SU-DHL-6 (cell line): ENCODE measurements around the gene FAS.

Experiments used
- H2AFZ ChIP-seq: fragments of 200-600 bp; sonication (generic); 2 replicates; pipeline ENCODE4 v1.6.1; 2014; ENCODE audit warnings: low read depth, mild to moderate bottlenecking, moderate library complexity, mixed read lengths, antibody characterized with exemption, low read length; ENCODE audit not compliant: severe bottlenecking
- H3F3A ChIP-seq: fragments of 200-600 bp; shearing (Covaris generic); 2 replicates; pipeline ENCODE4 v1.6.0; 2016; ENCODE audit warnings: antibody characterized with exemption, mild to moderate bottlenecking; ENCODE audit not compliant: insufficient read depth
- H3K27ac ChIP-seq: fragments of 200-600 bp; sonication (generic); 2 replicates; pipeline ENCODE4 v1.5.1; 2016; ENCODE audit warnings: low read depth, mild to moderate bottlenecking, low read length, moderate library complexity, mixed read lengths
- H3K27me3 ChIP-seq: fragments of 200-600 bp; sonication (generic), shearing (Covaris generic); 2 replicates; pipeline ENCODE4 v1.6.0; 2014; ENCODE audit warnings: mild to moderate bottlenecking, low read length
- H3K36me3 ChIP-seq: fragments of 200-600 bp; sonication (generic); 2 replicates; pipeline ENCODE4 v1.6.1; 2014; ENCODE audit warnings: mild to moderate bottlenecking, low read length, mixed read lengths
- H3K4me2 ChIP-seq: fragments of 300-600, 200-600 bp; shearing (Covaris generic), sonication (generic); 2 replicates; pipeline ENCODE4 v1.6.0; 2014; ENCODE audit warnings: low read length, low read depth, mild to moderate bottlenecking; ENCODE audit not compliant: poor library complexity, severe bottlenecking
- H3K4me3 ChIP-seq: fragments of 200-600 bp; sonication (generic); 2 replicates; pipeline ENCODE4 v1.5.1; 2014; ENCODE audit warnings: antibody characterized with exemption, low read length, mild to moderate bottlenecking, mixed read lengths; ENCODE audit not compliant: insufficient read depth, poor library complexity, severe bottlenecking
- H3K79me2 ChIP-seq: fragments of 200-600 bp; sonication (generic); 2 replicates; pipeline ENCODE4 v1.6.1; 2014; ENCODE audit warnings: mild to moderate bottlenecking, low read length, moderate library complexity; ENCODE audit not compliant: insufficient read depth
- H3K9ac ChIP-seq: fragments of 200-600 bp; sonication (generic); 2 replicates; pipeline ENCODE4 v1.7.0; 2014; ENCODE audit warnings: mild to moderate bottlenecking, low read length
- H3K9me2 ChIP-seq: fragments of 200-600 bp; sonication (generic); replicated peaks from 2 replicates; pipeline ENCODE4 v1.6.1; 2014; ENCODE audit warnings: low read length; ENCODE audit not compliant: insufficient read depth
- H3K9me3 ChIP-seq: fragments of 200-600 bp; sonication (generic); 2 replicates; pipeline ENCODE4 v1.6.1; 2014; ENCODE audit warnings: low read length, mixed read lengths; ENCODE audit not compliant: insufficient read depth
- H4K20me1 ChIP-seq: fragments of 200-600 bp; sonication (generic); 2 replicates; pipeline ENCODE4 v1.6.1; 2014; ENCODE audit warnings: low read depth, mild to moderate bottlenecking, antibody characterized with exemption, low read length, moderate library complexity, mixed read lengths
- EZH2phosphoT487 ChIP-seq: fragments of 200-600 bp; sonication (generic), shearing (Covaris generic); conservative IDR thresholded peaks from 2 replicates; pipeline ENCODE4 v1.6.1; 2018; ENCODE audit warnings: mild to moderate bottlenecking, antibody characterized with exemption, low read length, moderate library complexity, mixed read lengths
- TF ChIP-seq, protein P1 (sequence below): fragments of 200-600 bp; sonication (generic); IDR thresholded peaks from one replicate; pipeline ENCODE4 v1.5.1; 2017; ENCODE audit warnings: antibody characterized with exemption, mild to moderate bottlenecking, low read length, moderate library complexity; ENCODE audit not compliant: insufficient read depth, poor library complexity, severe bottlenecking

The FAS gene

DNA sequence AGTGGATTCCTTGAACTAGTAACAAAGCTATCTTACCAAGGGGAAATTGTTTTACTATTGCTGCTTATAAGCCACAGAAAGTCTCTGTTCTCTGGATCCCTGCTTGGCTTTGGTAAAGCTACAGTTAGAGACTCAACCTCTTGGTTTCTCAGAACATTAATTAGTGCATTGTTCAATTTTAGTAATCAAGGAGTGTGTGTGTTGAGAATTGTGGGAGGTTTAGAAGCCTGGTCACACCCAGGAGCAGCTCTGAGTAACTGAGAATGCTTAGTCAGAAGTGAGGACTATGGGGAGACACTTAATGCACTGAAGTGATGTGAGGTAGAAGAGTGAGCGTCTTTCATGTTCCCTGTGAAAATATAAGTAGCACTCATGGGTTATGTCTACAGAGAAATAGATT lies 29.8 kb upstream of the FAS start:
- Histone ChIP-seq H3K4me2 (no peak overlapping the region), H3K27ac (no peak overlapping the region), H3K79me2 (no peaks in the 10 kb centered on the region), H3K4me3 (no peak overlapping the region), H3F3A (no peaks in the 10 kb centered on the region), H3K27me3 (no peaks in the 10 kb centered on the region), H3K9ac (no peak overlapping the region), H4K20me1 (no peaks in the 10 kb centered on the region), H2AFZ (no peak overlapping the region), H3K9me2 (no peaks in the 10 kb centered on the region), H3K36me3 (no peaks in the 10 kb centered on the region), H3K9me3 (no peaks in the 10 kb centered on the region)
- TF ChIP-seq EZH2phosphoT487, result no peak
- TF ChIP-seq, protein P1, sequence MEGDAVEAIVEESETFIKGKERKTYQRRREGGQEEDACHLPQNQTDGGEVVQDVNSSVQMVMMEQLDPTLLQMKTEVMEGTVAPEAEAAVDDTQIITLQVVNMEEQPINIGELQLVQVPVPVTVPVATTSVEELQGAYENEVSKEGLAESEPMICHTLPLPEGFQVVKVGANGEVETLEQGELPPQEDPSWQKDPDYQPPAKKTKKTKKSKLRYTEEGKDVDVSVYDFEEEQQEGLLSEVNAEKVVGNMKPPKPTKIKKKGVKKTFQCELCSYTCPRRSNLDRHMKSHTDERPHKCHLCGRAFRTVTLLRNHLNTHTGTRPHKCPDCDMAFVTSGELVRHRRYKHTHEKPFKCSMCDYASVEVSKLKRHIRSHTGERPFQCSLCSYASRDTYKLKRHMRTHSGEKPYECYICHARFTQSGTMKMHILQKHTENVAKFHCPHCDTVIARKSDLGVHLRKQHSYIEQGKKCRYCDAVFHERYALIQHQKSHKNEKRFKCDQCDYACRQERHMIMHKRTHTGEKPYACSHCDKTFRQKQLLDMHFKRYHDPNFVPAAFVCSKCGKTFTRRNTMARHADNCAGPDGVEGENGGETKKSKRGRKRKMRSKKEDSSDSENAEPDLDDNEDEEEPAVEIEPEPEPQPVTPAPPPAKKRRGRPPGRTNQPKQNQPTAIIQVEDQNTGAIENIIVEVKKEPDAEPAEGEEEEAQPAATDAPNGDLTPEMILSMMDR, result no peak

DNA sequence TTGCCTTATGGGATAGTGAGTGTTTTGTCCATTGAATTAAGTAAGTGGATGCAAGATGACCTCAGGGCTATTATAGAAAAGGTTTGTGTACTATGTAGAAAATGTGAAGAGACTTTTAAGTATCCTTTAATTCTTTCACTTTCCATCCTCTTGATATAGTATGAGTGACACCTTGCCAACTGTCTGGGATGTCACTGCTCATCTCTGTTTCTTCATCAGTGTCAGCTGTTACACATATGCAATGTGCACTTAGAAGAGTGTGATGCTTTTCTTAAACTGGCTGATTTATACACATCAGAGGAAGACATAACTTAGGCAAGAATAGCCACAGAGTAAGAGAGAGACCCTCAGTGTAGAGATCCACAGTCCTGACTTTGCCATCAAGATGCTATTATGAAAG lies 29.3 kb upstream of the FAS start:
- no peaks in the 10 kb centered on the region for H3K27me3 ChIP-seq
- no peaks in the 10 kb centered on the region for H3K9me3 ChIP-seq
- H2AFZ ChIP-seq, result no peak overlapping the region
- H3K79me2 ChIP-seq, result no peaks in the 10 kb centered on the region
- no peaks in the 10 kb centered on the region for H3K9me2 ChIP-seq
- H4K20me1 ChIP-seq, result no peaks in the 10 kb centered on the region
- H3F3A ChIP-seq, result no peaks in the 10 kb centered on the region
- TF ChIP-seq, protein P1, result no peak
- TF ChIP-seq EZH2phosphoT487, result no peak
- H3K4me3 ChIP-seq, result no peak overlapping the region
- H3K9ac ChIP-seq, result no peak overlapping the region
- H3K4me2 ChIP-seq, result no peak overlapping the region
- H3K36me3 ChIP-seq, result no peaks in the 10 kb centered on the region
- no peak overlapping the region for H3K27ac ChIP-seq

DNA sequence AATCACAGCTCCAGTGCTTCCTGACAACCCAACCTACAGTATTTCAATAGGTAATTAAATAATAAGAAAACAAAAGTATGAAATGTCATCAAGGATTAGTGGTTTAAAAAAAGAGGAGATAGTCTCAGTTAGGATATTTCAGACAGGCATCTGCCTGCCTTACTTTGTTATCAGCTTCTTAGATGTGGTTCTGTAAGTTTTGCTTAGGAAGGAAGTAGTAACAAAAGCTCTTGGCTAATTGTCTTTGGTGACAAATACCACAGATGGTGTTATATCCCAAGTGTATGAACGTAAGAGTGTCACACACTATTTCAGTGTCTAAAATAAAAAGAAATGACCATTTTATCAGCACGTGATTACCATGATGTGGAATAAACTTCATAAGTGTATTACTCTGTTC lies 28.3 kb upstream of the FAS start:
- Histone ChIP-seq H3K36me3 (no peaks in the 10 kb centered on the region), H3K9me3 (no peaks in the 10 kb centered on the region), H2AFZ (no peak overlapping the region), H3F3A (no peaks in the 10 kb centered on the region), H3K27ac (no peak overlapping the region), H3K9ac (no peak overlapping the region), H4K20me1 (no peaks in the 10 kb centered on the region), H3K4me3 (no peak overlapping the region), H3K27me3 (no peaks in the 10 kb centered on the region), H3K4me2 (no peak overlapping the region), H3K9me2 (no peaks in the 10 kb centered on the region), H3K79me2 (no peaks in the 10 kb centered on the region)
- TF ChIP-seq, protein P1, result no peak
- no peak for TF ChIP-seq EZH2phosphoT487

DNA sequence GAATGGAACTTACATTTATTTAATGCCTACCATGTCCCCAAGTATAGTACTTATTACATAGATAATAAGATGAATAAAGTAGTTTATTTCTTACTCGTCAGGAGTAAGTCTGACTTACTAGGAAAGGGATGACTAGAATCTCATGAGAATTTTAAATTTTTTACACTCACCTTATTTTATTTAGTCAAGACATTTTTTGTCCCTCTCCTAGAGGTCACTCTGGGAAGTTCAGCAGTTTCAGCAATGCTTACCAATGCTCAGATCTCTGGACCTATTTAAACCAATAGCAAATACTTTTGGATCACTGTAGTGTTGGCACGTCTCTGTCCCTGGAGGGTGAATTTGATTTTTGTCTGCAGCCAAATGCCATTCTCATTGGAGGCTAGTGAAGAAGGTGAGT lies 27.3 kb upstream of the FAS start:
- Histone ChIP-seq H4K20me1 (no peaks in the 10 kb centered on the region), H3K79me2 (no peaks in the 10 kb centered on the region), H3K9ac (no peak overlapping the region), H3K36me3 (no peaks in the 10 kb centered on the region), H3K9me2 (no peaks in the 10 kb centered on the region), H3K9me3 (no peaks in the 10 kb centered on the region), H3K27me3 (no peaks in the 10 kb centered on the region), H3K4me3 (no peak overlapping the region), H2AFZ (no peak overlapping the region), H3K4me2 (no peak overlapping the region), H3K27ac (no peak overlapping the region), H3F3A (no peaks in the 10 kb centered on the region)
- TF ChIP-seq, protein P1, result no peak
- TF ChIP-seq EZH2phosphoT487, result no peak
